ENCODE data around the gene NUDT6.

NUDT6 gene

GRCh38 chr4:122890147-122890795 lies 32.1 kb downstream of the NUDT6 start:
- Histone ChIP-seq H3K9me3 (ENCODE audit: control insufficient read depth, low read length) (no peaks in the 10 kb centered on the region), H3K27ac (no peak overlapping the region), H3K27me3 (ENCODE audit: control insufficient read depth, insufficient read depth, low read length) (no peaks in the 10 kb centered on the region), H3K9ac (no peak overlapping the region), H3K36me3 (ENCODE audit: control insufficient read depth, insufficient read depth, low read length) (no peaks in the 10 kb centered on the region), H3K4me2 (ENCODE audit: low read length) (no peak overlapping the region), H2AFZ (no peak overlapping the region), H3K4me1 (no peaks in the 10 kb centered on the region), H3K79me2 (no peaks in the 10 kb centered on the region), H3K4me3 (ENCODE audit: low read depth, low read length) (no peak overlapping the region)
- TF ChIP-seq CTCF (IDR thresholded peaks at IDR 0.05), result no peak

DNA sequence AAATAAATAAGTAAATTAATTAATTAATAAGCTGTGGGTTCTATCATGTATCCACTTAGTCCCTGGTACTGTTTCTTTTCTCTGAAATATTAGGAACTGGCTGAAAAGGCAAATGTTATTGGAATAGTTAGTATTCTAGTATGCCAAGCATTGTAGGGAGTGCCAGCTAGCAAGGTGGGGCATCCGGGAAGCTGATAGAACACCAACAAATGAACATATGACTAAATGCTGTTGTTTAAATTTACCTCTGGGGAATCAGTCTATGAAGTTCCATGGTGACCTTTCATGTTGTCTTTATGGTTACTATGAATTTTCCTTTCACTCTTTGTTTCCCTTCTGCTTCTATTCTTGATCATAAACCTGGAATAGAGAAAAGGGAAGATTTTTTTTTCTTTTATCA lies 32.7 kb downstream of the NUDT6 start:
- Histone ChIP-seq H3K36me3 (ENCODE audit: control insufficient read depth, insufficient read depth, low read length) (no peaks in the 10 kb centered on the region), H3K9ac (no peak overlapping the region), H2AFZ (no peak overlapping the region), H3K4me2 (ENCODE audit: low read length) (no peak overlapping the region), H3K9me3 (ENCODE audit: control insufficient read depth, low read length) (no peaks in the 10 kb centered on the region), H3K27ac (no peak overlapping the region), H3K4me3 (ENCODE audit: low read depth, low read length) (no peak overlapping the region), H3K79me2 (no peaks in the 10 kb centered on the region), H3K27me3 (ENCODE audit: control insufficient read depth, insufficient read depth, low read length) (no peaks in the 10 kb centered on the region), H3K4me1 (no peaks in the 10 kb centered on the region)
- TF ChIP-seq CTCF (IDR thresholded peaks at IDR 0.05), result no peak

DNA sequence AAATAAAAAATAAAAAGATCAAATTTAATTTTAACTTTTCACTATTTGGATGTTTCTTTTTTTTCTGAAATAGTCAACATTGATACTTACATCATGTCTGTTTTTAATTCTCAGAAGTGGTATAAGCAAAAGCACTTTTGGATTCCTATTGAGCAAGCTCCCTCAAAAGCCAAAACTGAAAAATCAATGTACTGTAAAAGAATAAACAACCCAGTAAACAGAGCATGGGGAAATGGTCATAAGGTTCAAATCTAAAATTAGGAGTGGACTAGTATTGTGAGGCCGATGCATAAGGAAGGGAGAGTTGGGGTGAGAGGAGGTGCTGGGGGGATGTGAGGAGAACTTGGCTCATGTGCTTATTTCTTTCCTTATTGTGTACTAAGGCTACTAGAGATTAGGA lies 37.9 kb downstream of the NUDT6 start:
- Histone ChIP-seq H2AFZ (no peak overlapping the region), H3K79me2 (no peaks in the 10 kb centered on the region), H3K4me1 (no peaks in the 10 kb centered on the region), H3K27ac (no peak overlapping the region), H3K4me2 (ENCODE audit: low read length) (no peak overlapping the region), H3K36me3 (ENCODE audit: control insufficient read depth, insufficient read depth, low read length) (no peaks in the 10 kb centered on the region), H3K9me3 (ENCODE audit: control insufficient read depth, low read length) (no peaks in the 10 kb centered on the region), H3K9ac (no peak overlapping the region), H3K4me3 (ENCODE audit: low read depth, low read length) (no peak overlapping the region), H3K27me3 (ENCODE audit: control insufficient read depth, insufficient read depth, low read length) (no peaks in the 10 kb centered on the region)
- no peak for TF ChIP-seq CTCF (IDR thresholded peaks at IDR 0.05)

GRCh38 chr4:122882857-122883735 lies 39.3 kb downstream of the NUDT6 start:
- H3K9ac ChIP-seq, result no peak overlapping the region
- H3K4me2 ChIP-seq (ENCODE audit: low read length), result no peak overlapping the region
- H3K27ac ChIP-seq, result no peak overlapping the region
- no peaks in the 10 kb centered on the region for H3K9me3 ChIP-seq (ENCODE audit: control insufficient read depth, low read length)
- H3K4me3 ChIP-seq (ENCODE audit: low read depth, low read length), result no peak overlapping the region
- H3K79me2 ChIP-seq, result no peaks in the 10 kb centered on the region
- H3K27me3 ChIP-seq (ENCODE audit: control insufficient read depth, insufficient read depth, low read length), result no peaks in the 10 kb centered on the region
- no peak overlapping the region for H2AFZ ChIP-seq
- H3K36me3 ChIP-seq (ENCODE audit: control insufficient read depth, insufficient read depth, low read length), result no peaks in the 10 kb centered on the region
- H3K4me1 ChIP-seq, result no peaks in the 10 kb centered on the region
- no peak for TF ChIP-seq CTCF (IDR thresholded peaks at IDR 0.05)

All from parathyroid adenoma (tissue), 2 donors.